Trophoblast cell (in vitro differentiated cells and primary cell): ENCODE results near the gene UBN1.

Experiments
- DNase-seq, 2 donors: peaks; one replicate each; pipeline ENCODE4 v3.0.0-alpha.2; 2016
- H2AFZ ChIP-seq: 2 replicates; pipeline ENCODE4 v1.6.1; 2013; ENCODE audit warnings: low read length, moderate library complexity, mild to moderate bottlenecking; ENCODE audit not compliant: insufficient read depth, poor library complexity
- H2AK5ac ChIP-seq: 2 replicates; pipeline ENCODE4 v1.6.1; 2013; ENCODE audit warnings: mild to moderate bottlenecking, low read length
- H2BK120ac ChIP-seq: 2 replicates; pipeline ENCODE4 v1.6.1; 2013; ENCODE audit warnings: low read length, mild to moderate bottlenecking, moderate library complexity; ENCODE audit not compliant: insufficient read depth, poor library complexity
- H2BK12ac ChIP-seq: 2 replicates; pipeline ENCODE4 v1.6.1; 2013; ENCODE audit warnings: mild to moderate bottlenecking, low read length, moderate library complexity
- H2BK5ac ChIP-seq: 2 replicates; pipeline ENCODE4 v1.6.1; 2013; ENCODE audit warnings: low read length, low read depth, moderate library complexity, mild to moderate bottlenecking; ENCODE audit not compliant: poor library complexity
- H3K14ac ChIP-seq: 2 replicates; pipeline ENCODE4 v1.6.1; 2013; ENCODE audit warnings: mild to moderate bottlenecking, low read length
- H3K18ac ChIP-seq: 2 replicates; pipeline ENCODE4 v1.6.1; 2013; ENCODE audit warnings: mild to moderate bottlenecking, low read length
- H3K23ac ChIP-seq: 2 replicates; pipeline ENCODE4 v1.6.1; 2013; ENCODE audit warnings: low read length
- H3K27ac ChIP-seq: 2 replicates; pipeline ENCODE4 v1.5.1; 2013; ENCODE audit warnings: low read depth, mild to moderate bottlenecking, inconsistent platforms, low read length, moderate library complexity
- H3K27me3 ChIP-seq: 2 replicates; pipeline ENCODE4 v1.6.1; 2013; ENCODE audit warnings: inconsistent platforms, mild to moderate bottlenecking, low read length, moderate library complexity; ENCODE audit not compliant: insufficient read depth
- H3K36me3 ChIP-seq, 2 experiments: 1 replicate in 1 of 2; 2 replicates in 1 of 2; pipeline ENCODE4 v1.6.1; 2013; ENCODE audit warnings: low read length in 2 of 2, mild to moderate bottlenecking in 2 of 2, moderate library complexity in 1 of 2; ENCODE audit not compliant: insufficient read depth in 2 of 2, control insufficient read depth in 1 of 2
- H3K4ac ChIP-seq: 2 replicates; pipeline ENCODE4 v1.6.1; 2013; ENCODE audit warnings: low read depth, mild to moderate bottlenecking, low read length, moderate library complexity
- H3K4me1 ChIP-seq, 2 experiments: 1 replicate in 1 of 2; 2 replicates in 1 of 2; pipeline ENCODE4 v1.6.1; 2013; ENCODE audit warnings: low read length in 2 of 2, mild to moderate bottlenecking in 2 of 2, moderate library complexity in 1 of 2; ENCODE audit not compliant: insufficient read depth in 2 of 2, control insufficient read depth in 1 of 2
- H3K4me2 ChIP-seq: 2 replicates; pipeline ENCODE4 v1.6.1; 2013; ENCODE audit warnings: inconsistent platforms, mild to moderate bottlenecking, low read length, moderate library complexity
- H3K4me3 ChIP-seq: 2 replicates; pipeline ENCODE4 v1.5.1; 2013; ENCODE audit warnings: mild to moderate bottlenecking, low read depth, low read length, inconsistent platforms
- H3K79me1 ChIP-seq: one replicate; pipeline ENCODE4 v1.6.1; 2013; ENCODE audit warnings: low read length
- H3K79me2 ChIP-seq: 2 replicates; pipeline ENCODE4 v1.6.1; 2013; ENCODE audit warnings: low read length, mild to moderate bottlenecking; ENCODE audit not compliant: control insufficient read depth, insufficient read depth, poor library complexity
- H3K9ac ChIP-seq: 2 replicates; pipeline ENCODE4 v1.6.1; 2013; ENCODE audit warnings: mild to moderate bottlenecking, low read length
- H3K9me3 ChIP-seq: 2 replicates; pipeline ENCODE4 v1.6.1; 2013; ENCODE audit warnings: low read depth, mild to moderate bottlenecking, control low read depth, inconsistent platforms, low read length; ENCODE audit not compliant: insufficient read depth
- H4K12ac ChIP-seq: 2 replicates; pipeline ENCODE4 v1.6.1; 2013; ENCODE audit warnings: low read depth, mild to moderate bottlenecking, low read length, moderate library complexity
- H4K8ac ChIP-seq: 2 replicates; pipeline ENCODE4 v1.6.1; 2013; ENCODE audit warnings: low read depth, mild to moderate bottlenecking, low read length, moderate library complexity
- H4K91ac ChIP-seq: one replicate; pipeline ENCODE4 v1.6.1; 2013; ENCODE audit warnings: low read depth, mild to moderate bottlenecking, low read length, moderate library complexity
- WGBS: extraction: QIAGEN DNeasy Blood & Tissue Kit; methylation state at CpG from one replicate; pipeline ENCODE4 v1.1.7; 2013; ENCODE audit warnings: missing lambda C conversion rate; ENCODE audit not compliant: insufficient read length, insufficient coverage; ENCODE audit errors: extremely low coverage; 5-methylcytosine and 5-hydroxymethylcytosine counted together

Gene UBN1

GRCh38 chr16:4806280-4806679 is 41.0 kb upstream of the UBN1 start:
- no peaks in the 10 kb centered on the region for H3K9me3 ChIP-seq
- H3K79me1 ChIP-seq = peaks cover 6% of the 10 kb centered on the region
- no peak overlapping the region for H2BK5ac ChIP-seq
- H3K18ac ChIP-seq = no peak overlapping the region
- no peak overlapping the region for H3K4ac ChIP-seq
- no peak overlapping the region for H2BK120ac ChIP-seq
- peaks cover 49 to 50% of the 10 kb centered on the region in 2 experiments for H3K36me3 ChIP-seq
- no peak overlapping the region for H3K14ac ChIP-seq
- no peak overlapping the region for H3K23ac ChIP-seq
- DNase-seq = no peak
- H3K27ac ChIP-seq = no peak overlapping the region
- H3K79me2 ChIP-seq = peaks cover 2% of the 10 kb centered on the region
- peaks cover 5 to 9% of the 10 kb centered on the region in 2 experiments for H3K4me1 ChIP-seq
- no peak overlapping the region for H2AK5ac ChIP-seq
- H4K12ac ChIP-seq = no peak overlapping the region
- H4K91ac ChIP-seq = no peak overlapping the region
- no peak overlapping the region for H4K8ac ChIP-seq
- H3K4me2 ChIP-seq = no peak overlapping the region
- no CpG with 5 or more reads among the region's 6 CpGs for WGBS
- H3K4me3 ChIP-seq = no peak overlapping the region
- no peak overlapping the region for H2BK12ac ChIP-seq
- H2AFZ ChIP-seq = no peak overlapping the region
- H3K27me3 ChIP-seq = no peaks in the 10 kb centered on the region
- no peak overlapping the region for H3K9ac ChIP-seq

GRCh38 chr16:4811242-4811641 is 36.0 kb upstream of the UBN1 start:
- Histone ChIP-seq H2BK5ac (no peak overlapping the region), H3K4me3 (no peak overlapping the region), H4K91ac (no peak overlapping the region), H3K4me2 (no peak overlapping the region), H3K36me3 (peaks cover 55 to 69% of the 10 kb centered on the region in 2 experiments), H3K4ac (no peak overlapping the region), H2BK120ac (no peak overlapping the region), H2AK5ac (no peak overlapping the region), H3K14ac (no peak overlapping the region), H3K79me1 (no peaks in the 10 kb centered on the region), H3K27ac (no peak overlapping the region), H3K23ac (no peak overlapping the region), H3K79me2 (no peaks in the 10 kb centered on the region), H4K12ac (no peak overlapping the region), H3K9ac (no peak overlapping the region), H2AFZ (no peak overlapping the region), H2BK12ac (no peak overlapping the region), H3K9me3 (no peaks in the 10 kb centered on the region), H3K27me3 (no peaks in the 10 kb centered on the region), H3K18ac (no peak overlapping the region), H4K8ac (no peak overlapping the region), H3K4me1 (no peaks in the 10 kb centered on the region)
- no peak for DNase-seq
- WGBS = no CpG with 5 or more reads among the region's 3 CpGs

- no peak overlapping the region for H3K4me2 ChIP-seq
- no peak overlapping the region for H3K27ac ChIP-seq
- no peak overlapping the region for H2BK120ac ChIP-seq
- peaks cover 52 to 66% of the 10 kb centered on the region in 2 experiments for H3K36me3 ChIP-seq
- no peak overlapping the region for H3K4ac ChIP-seq
- H3K4me3 ChIP-seq = no peak overlapping the region
- no peak overlapping the region for H4K8ac ChIP-seq
- no peaks in the 10 kb centered on the region for H3K79me1 ChIP-seq
- DNase-seq = no peak
- H3K9me3 ChIP-seq = no peaks in the 10 kb centered on the region
- H3K27me3 ChIP-seq = no peaks in the 10 kb centered on the region
- H3K4me1 ChIP-seq = no peaks in the 10 kb centered on the region
- no peak overlapping the region for H2AFZ ChIP-seq
- H4K12ac ChIP-seq = no peak overlapping the region
- no peak overlapping the region for H2AK5ac ChIP-seq
- no peak overlapping the region for H3K18ac ChIP-seq
- no peak overlapping the region for H3K9ac ChIP-seq
- H3K23ac ChIP-seq = no peak overlapping the region
- WGBS = no CpG with 5 or more reads among the region's 9 CpGs
- no peaks in the 10 kb centered on the region for H3K79me2 ChIP-seq
- no peak overlapping the region for H2BK5ac ChIP-seq
- H3K14ac ChIP-seq = no peak overlapping the region
- no peak overlapping the region for H4K91ac ChIP-seq
- H2BK12ac ChIP-seq = no peak overlapping the region
These were observed 35.5 kb upstream of the UBN1 start for GRCh38 chr16:4811773-4812172.

DNA sequence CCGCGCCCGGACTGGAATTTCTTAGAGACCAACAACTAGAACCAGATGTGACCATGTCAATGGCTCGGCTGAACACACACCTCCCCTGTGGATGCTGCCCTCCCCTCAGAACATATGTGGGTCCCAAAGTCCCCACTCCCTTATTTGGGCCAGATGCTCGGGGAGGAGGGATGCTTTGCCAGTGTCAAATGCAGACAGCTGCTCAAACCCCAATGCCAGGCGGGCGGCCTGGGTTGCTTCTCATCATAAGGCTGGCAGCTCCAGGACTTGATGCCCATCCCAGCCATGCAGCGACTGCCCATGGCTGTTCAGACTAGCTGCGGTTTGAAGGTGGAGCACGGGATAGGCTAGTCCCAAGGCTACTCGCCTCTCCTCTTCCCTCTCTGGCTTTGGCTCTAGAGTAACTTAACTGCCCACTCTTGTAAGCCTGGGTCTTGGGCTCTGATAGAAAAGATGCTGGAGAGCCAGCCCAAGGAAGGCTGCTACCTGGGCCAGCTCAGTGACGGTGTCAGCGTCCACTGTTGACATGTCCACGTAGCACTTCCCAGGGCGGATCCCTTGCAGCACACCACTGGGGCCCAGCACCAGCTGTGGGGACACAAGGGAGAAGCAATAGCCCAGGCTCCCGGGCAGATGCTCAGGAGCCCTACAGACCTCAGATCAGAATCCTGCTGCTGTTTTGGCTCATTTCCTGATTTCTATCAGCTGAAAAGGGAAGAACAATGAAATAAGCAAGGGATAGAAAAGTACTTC is 33.9 kb upstream of the UBN1 start:
- no peak overlapping the region for H3K27ac ChIP-seq
- no peak overlapping the region for H3K18ac ChIP-seq
- H2AK5ac ChIP-seq = no peak overlapping the region
- no peaks in the 10 kb centered on the region for H3K4me1 ChIP-seq
- H3K4me3 ChIP-seq = no peak overlapping the region
- H2BK5ac ChIP-seq = no peak overlapping the region
- H4K8ac ChIP-seq = no peak overlapping the region
- H2BK12ac ChIP-seq = no peak overlapping the region
- peaks cover 4% of the 10 kb centered on the region for H3K9me3 ChIP-seq
- H3K4ac ChIP-seq = no peak overlapping the region
- H4K91ac ChIP-seq = no peak overlapping the region
- H2AFZ ChIP-seq = no peak overlapping the region
- H3K79me1 ChIP-seq = no peaks in the 10 kb centered on the region
- H3K79me2 ChIP-seq = no peaks in the 10 kb centered on the region
- H3K36me3 ChIP-seq = peaks cover 59 to 65% of the 10 kb centered on the region in 2 experiments
- no peaks in the 10 kb centered on the region for H3K27me3 ChIP-seq
- H3K14ac ChIP-seq = no peak overlapping the region
- H3K23ac ChIP-seq = no peak overlapping the region
- DNase-seq = no peak
- H4K12ac ChIP-seq = no peak overlapping the region
- H3K4me2 ChIP-seq = no peak overlapping the region
- WGBS = no CpG with 5 or more reads among the region's 16 CpGs
- no peak overlapping the region for H3K9ac ChIP-seq
- no peak overlapping the region for H2BK120ac ChIP-seq
